Kidney glomerular epithelial cell (primary cell): ENCODE measurements around the gene TMEM150C.
"Not testable (repeated sequence)": the region's sequence is repeated elsewhere in the genome, so short reads cannot be mapped to it uniquely, and the experiment has no call there.

Experiments
- DNase-seq: peaks from one replicate; lab custom pipeline; 2025; lab: John Stamatoyannopoulos, UW

TMEM150C gene

DNA sequence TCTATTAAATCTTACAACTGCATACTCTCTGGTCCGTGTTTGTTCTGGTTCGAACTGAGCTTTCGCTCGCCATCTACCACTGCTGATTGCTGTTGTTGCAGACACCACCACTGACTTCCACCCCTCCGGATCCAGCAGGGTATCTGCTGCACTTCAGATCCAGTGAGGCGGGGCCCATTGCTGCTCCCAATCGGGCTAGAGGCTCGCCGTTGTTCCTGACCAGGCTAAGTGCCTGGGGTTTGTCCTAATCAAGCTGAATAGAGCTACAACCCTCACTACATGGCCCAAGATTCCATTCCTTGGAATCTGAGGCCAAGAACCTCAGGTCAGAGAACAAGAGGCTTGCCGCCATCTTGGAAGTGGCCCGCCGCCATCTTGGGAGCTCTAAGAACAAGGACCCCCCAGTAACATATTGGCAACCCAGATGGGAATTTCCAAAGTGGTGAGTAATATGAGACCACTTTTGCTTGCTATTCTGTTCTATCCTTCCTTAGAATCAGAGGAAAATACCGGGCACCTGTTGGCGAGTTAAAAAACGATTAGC lies 88.1 kb downstream of the TMEM150C start:
- no peak for DNase-seq

GRCh38 chr4:82473080-82473479 lies 88.7 kb downstream of the TMEM150C start:
- not testable (repeated sequence) for DNase-seq

DNA sequence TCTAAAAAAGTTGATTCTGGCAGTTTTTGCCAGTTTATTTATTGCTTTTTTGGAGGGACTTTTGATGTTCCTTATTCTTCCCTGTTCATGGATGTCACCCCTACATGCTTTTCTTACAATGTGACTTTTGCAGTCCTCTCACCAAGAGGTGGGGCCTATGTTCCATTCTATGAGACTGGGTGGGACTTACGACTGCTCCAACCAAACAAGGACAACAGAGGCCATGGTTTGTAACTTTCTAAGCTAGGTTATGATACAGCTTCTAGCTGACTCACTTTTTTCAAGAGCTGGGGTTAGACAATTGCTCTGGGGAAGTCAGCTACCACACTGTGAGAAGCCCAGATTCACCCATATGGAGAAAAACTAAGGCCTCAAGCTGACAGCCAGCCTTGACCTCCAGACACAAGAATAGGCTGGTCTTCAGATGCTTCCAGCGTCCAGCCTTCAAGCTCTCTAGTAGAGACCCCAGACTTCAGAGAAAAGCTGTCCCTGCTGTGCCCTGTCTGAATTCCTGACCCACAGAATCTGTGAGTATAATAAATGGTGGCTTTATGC lies 91.9 kb downstream of the TMEM150C start:
- peak; percentile 23 for DNase-seq

DNA sequence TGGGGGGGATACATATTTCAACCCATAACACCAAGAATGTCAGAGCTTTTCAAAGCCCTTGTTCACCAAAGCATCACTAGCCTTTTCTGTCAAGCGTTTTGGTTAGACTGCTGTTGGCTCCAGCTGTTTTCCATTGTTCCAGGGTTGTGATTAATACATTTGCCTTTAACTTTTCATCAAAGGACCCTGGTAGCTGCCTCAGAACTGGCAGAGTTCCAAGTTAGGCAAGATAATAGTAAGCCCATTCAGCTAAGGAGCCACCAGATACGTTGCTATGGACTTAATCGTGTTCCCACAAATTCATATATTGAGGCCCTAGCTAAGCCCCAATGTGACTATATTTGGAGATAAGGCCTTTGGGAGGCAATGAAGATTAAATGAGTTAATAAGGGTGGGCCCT lies 94.3 kb downstream of the TMEM150C start:
- DNase-seq: no peak

GRCh38 chr4:82463221-82463620 lies 98.6 kb downstream of the TMEM150C start:
- DNase-seq: no peak

DNA sequence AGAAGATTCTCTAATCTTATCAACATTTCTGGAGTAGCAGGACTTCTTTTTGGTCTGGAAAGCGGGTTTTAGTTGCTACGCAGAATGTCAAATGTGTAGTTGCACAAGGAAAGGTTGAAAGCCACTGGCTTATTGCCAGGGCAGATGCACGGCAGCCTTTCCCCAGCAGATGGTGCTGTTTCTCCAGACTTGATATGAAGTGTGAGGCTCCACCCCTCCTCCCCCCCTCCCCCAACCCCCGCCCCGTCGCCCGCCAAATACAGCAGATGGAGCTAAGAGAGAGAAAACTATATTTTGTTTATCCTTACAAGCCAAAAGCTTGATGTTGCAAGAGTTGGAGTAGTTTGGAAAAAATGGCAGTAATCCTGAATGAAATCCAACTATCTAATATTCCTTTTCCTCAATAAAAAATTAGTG lies 99.4 kb downstream of the TMEM150C start:
- peak; percentile 57 for DNase-seq

DNA sequence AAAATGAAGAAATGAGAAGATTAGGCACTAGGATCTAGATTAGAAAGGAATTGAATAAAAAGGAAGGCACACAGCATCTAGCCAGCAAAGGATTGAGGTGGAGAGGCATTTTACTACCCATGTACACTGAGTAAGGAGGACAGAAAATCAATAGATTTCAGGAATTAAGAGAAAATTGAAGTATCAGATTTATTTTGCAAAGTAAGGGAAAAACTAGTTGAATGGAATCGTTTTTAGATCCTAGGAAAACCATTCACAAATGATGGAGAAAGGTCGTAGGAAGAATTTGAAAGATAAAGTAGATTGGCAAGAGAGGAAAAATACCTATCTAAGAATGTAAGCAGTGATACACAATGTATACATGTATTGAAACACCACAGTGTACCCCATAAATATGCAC lies 100.1 kb downstream of the TMEM150C start:
- DNase-seq: no peak

DNA sequence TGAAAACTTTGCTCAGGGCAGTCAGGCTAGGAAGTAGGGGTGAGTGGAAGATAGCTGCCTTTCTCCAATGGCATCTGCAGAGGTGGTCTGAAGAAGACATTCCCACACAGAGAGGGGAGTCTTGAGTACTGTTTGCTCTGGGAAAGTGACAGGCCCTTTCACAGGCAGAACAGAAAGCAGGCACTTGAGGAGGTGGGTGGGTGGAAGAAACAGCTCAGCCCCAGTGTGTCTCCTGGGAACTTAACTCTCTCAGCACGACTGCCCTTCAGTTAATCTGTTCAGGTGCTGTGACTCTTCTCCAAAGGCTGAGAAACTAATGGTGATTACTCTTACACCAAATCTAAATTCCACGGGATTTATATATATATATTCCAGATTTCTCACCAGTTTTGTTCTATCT lies 103.1 kb downstream of the TMEM150C start:
- no peak for DNase-seq

DNA sequence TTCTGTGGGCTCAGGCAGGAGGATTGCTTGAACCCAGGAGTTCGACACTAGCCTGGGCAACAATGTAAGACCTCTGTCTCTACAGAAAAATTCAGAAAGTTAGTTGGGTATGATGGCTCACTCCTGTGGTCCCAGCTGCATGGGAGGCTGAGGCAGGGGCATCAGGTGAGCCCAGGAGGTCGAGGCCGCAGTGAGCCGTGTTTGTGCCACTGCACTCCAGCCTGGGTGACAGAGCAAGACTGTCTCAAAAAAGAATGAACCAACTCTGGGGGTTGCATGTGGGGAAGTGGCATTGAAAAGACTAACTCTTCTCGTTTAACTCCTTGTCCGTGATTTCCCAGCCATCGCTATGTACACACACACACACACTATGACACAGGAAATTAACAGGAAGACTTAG lies 104.5 kb downstream of the TMEM150C start:
- no peak for DNase-seq

- DNase-seq: no peak
These were observed 109.8 kb downstream of the TMEM150C start for GRCh38 chr4:82452026-82452425.

DNA sequence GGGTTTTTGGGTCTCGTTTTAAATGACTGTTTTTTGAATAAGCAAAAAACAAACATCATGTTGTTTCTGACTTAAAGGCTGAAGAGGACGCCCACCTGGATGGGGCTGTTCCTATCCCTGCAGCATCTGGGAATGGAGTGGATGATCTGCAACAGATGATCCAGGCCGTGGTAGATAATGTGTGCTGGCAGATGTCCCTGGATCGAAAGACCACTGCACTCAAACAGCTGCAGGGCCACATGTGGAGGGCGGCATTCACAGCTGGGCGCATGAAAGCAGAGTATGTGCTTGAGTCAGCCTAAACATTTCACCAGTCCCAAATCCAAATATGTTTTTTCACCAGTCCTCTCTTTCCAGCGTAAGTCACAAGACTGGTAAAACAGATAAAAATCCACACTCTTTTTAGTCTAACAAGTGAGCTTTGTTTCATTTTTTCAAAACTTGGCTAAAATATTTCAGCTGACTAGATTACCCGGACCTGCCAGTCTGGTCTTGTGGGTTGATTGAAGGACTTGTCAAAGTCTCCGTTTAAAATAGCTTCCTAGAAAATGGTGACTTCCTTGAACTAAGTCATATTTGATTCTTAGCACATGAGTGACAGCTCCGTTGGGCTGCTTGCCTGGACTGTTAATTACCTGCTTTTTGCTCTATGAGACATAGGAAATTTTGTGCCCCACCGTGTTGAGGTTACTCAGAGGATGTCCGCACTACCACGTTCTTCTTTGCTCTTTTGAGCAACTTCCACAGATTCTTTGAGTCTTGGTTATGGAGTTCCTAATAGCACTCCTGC lies 110.6 kb downstream of the TMEM150C start:
- no peak for DNase-seq

DNA sequence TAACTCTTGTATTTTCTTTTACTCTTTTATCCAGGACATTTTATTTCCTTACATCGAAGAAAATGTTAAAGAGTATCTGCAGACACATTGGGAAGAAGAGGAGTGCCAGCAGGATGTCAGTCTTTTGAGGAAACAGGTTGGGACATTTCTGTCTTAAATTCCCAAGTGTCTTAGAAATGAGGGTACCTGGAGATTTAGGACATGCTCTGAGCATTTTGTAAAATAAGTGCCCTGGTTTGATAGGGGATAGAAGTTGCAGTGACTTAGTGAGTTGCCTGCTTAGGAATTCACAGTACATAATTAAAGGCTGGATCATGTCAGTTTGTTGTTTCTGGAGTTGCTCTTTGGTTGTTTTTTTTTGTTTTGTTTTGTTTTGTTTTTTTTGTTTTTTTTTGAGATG lies 113.9 kb downstream of the TMEM150C start:
- DNase-seq: no peak

DNA sequence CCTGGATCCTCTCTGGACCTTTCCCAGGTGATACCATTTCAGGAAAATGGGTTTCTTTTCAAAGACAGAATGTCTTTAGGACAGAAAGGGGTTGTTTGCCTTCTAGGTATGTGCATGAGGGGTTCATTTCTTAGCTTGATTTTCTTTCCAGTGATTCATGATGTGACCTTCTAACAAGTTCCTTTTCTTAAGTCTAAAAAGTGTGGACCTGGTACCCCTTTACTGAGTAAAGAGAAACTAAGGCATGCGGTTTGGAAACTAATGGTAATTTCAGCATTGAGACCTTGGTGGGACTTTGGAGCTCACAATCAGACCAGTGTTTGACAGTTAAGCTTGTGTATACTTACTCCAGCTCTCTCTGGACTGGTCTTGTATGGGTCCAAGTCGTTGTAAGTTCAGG lies 122.7 kb downstream of the TMEM150C start:
- DNase-seq: no peak

DNA sequence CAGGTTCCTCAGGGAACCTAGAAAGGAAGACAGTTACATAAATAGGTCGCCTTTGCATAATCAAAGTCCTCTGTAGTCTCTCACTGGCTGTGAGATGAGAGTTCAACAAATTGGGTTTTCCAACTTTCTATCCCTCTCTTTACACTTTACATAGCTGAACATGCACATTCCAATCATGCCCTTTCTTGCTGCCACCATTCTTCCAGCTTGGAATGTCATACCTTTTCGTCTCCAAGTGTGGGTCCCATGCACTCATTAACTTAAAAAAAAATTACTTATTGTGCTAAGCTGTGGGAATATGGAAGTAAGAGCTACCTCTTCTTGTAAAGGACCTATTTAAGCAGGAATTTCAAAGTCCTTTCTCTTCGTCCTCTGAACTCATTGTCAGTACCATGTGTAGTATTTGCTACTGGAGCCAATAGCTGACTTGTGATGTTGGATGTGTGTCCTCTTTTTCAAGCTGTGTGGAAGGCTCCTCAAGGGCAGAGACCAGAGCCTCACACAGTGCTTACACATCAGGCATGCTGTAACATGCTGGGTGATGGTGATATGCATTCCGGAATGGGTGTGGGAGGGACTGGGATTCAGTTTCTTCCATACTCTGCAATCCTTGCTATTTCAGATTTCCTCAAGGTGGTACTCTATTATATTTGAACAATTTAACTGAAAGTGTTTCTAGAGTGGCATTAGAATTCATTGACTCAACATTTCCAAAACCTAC lies 124.3 kb downstream of the TMEM150C start:
- DNase-seq: no peak

- no peak for DNase-seq
These were observed 125.0 kb downstream of the TMEM150C start for GRCh38 chr4:82436780-82437179.

- no peak for DNase-seq
These were observed 125.7 kb downstream of the TMEM150C start for GRCh38 chr4:82436130-82436529.

DNA sequence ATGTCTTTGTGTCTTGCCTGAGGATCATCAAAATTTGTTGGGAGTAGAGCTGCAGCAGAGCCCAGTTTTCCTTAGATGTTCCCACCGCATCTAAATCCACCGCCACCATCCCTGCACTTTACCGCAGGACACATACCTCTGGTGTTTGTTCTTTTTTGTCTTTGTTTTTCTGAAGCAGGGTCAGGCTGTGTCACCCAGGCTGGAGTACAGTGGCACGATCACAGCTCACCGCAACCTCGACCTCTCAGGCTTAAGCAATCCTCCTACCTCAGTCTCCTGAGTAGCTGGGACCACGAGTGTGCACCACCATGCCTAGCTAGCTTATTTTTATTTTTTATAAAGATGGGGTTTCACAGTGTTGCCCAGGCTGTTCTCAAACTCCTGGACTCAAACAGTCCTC lies 126.8 kb downstream of the TMEM150C start:
- no peak for DNase-seq

- DNase-seq: no peak
These were observed 128.0 kb downstream of the TMEM150C start for GRCh38 chr4:82433791-82434190.
